Dendritic cell treated with granulocyte-macrophage colony-stimulating factor and Interleukin-4, amounts not matched to agents 40 ng/mL and 50 ng/mL, for 4 days (primary cell): Measurements from ENCODE around the gene CRHR1.
"Not testable (repeated sequence)": the region's sequence is repeated elsewhere in the genome, so short reads cannot be mapped to it uniquely, and the experiment has no call there.

Source experiments
- H3K27ac Mint-ChIP-seq: one replicate; pipeline ENCODE4 v1.8.0; 2022; ENCODE audit warnings: mild to moderate bottlenecking, mixed read lengths
- H3K27me3 Mint-ChIP-seq: one replicate; pipeline ENCODE4 v1.8.0; 2022; ENCODE audit warnings: mild to moderate bottlenecking, mixed read lengths
- H3K36me3 Mint-ChIP-seq: one replicate; pipeline ENCODE4 v1.8.0; 2022; ENCODE audit warnings: low read depth, mixed read lengths
- H3K4me1 Mint-ChIP-seq: one replicate; pipeline ENCODE4 v1.8.0; 2022; ENCODE audit warnings: low read depth, mixed read lengths
- H3K4me3 Mint-ChIP-seq: one replicate; pipeline ENCODE4 v1.8.0; 2022; ENCODE audit warnings: mild to moderate bottlenecking, moderate library complexity, mixed read lengths
- H3K9me3 Mint-ChIP-seq: one replicate; pipeline ENCODE4 v1.8.0; 2022; ENCODE audit warnings: mixed read lengths
- intact Hi-C: fragments of 100-400 bp; cut with micrococcal nuclease; formaldehyde crosslinking; loops from one replicate; pipeline ENCODE4 v1.15.0; 2022

CRHR1 gene

DNA sequence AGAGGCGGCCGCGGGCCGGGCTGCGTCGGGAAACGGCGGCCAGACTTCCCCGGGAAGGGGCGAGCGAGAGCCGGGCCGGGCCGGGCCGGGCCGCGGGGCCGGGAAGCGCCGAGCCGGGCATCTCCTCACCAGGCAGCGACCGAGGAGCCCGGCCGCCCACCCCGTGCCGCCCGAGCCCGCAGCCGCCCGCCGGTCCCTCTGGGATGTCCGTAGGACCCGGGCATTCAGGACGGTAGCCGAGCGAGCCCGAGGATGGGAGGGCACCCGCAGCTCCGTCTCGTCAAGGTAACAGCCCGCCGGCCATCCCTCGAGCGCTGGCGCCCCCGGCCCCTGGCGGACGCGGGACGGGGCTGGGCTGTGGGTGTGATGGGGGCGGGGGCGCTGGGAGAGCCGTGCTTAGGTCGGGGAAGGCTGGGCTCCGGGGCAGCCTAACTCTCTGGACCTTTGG is at the start of gene CRHR1:
Gene CRHR1 (plus strand): TSS at position 28 of the 448 bp plus-strand sequence. CDS start 225 bp downstream, at position 253.
- peaks cover 85% of the 10 kb centered on the region for H3K27me3 Mint-ChIP-seq

DNA sequence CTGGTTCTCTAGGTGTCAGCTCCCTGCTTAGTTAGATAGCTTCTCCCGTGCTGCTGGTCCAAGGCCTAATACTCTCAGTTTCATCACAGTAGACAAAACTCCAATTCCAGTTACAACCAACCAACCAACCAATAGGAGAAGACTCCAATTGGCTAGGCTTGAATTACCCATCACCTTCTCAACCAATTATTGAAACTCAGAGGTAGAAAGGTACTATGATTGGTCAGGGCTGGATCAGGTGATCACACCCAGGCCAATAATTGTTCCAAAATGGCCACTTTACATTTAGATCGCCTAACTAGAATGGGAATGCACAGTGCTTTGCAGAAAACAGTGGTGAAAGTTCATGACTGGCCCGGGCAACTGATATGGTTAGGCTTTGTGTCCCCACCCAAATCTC is 49.5 kb upstream of the CRHR1 start:
- intact Hi-C loops = no loop called here
- Mint-ChIP-seq H3K36me3 (no peaks in the 10 kb centered on the region), H3K27ac (no peak overlapping the region), H3K4me3 (no peak overlapping the region), H3K4me1 (no peaks in the 10 kb centered on the region), H3K27me3 (peaks cover 17% of the 10 kb centered on the region), H3K9me3 (peaks cover 33% of the 10 kb centered on the region)

More for the DNA sequence above, at the start of gene CRHR1:
- peaks cover 9% of the 10 kb centered on the region for H3K4me1 Mint-ChIP-seq
- intact Hi-C loops = no loop called here
- H3K4me3 Mint-ChIP-seq = peak within 1 kb of the TSS; percentile 70
- H3K9me3 Mint-ChIP-seq = no peaks in the 10 kb centered on the region
- no peaks in the 10 kb centered on the region for H3K36me3 Mint-ChIP-seq
- no peak within 1 kb of the TSS for H3K27ac Mint-ChIP-seq

- Mint-ChIP-seq H3K4me3 (no peak overlapping the region), H3K27me3 (peaks cover 18% of the 10 kb centered on the region), H3K36me3 (no peaks in the 10 kb centered on the region), H3K9me3 (peaks cover 32% of the 10 kb centered on the region), H3K27ac (no peak overlapping the region), H3K4me1 (no peaks in the 10 kb centered on the region)
- intact Hi-C loops = no loop called here
These were observed 48.6 kb upstream of the CRHR1 start for GRCh38 chr17:45735488-45735887.

DNA sequence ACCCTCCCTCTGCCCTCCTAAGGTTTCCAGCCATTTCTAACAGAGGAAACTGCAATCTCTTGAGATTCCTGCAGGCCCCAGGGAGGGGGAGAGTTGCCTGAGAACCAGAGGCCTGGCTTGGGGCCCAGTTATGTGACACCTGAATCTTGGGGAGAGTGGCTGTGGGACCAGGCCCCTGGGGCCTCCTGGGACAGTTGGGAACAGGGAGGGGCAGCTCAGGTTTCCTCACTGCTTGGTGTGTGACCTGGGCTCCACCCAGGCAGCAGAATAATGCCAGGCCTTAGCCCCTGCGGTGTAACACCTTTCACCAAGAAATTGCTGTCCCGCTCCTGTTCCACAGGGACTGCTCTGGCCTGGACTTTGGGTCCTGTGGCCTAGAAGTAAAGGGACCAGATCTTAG is 44.3 kb upstream of the CRHR1 start:
- intact Hi-C loops = no loop called here
- Mint-ChIP-seq H3K4me3 (no peak overlapping the region), H3K9me3 (peaks cover 19% of the 10 kb centered on the region), H3K4me1 (no peaks in the 10 kb centered on the region), H3K27me3 (peaks cover 26% of the 10 kb centered on the region), H3K27ac (no peak overlapping the region), H3K36me3 (no peaks in the 10 kb centered on the region)

DNA sequence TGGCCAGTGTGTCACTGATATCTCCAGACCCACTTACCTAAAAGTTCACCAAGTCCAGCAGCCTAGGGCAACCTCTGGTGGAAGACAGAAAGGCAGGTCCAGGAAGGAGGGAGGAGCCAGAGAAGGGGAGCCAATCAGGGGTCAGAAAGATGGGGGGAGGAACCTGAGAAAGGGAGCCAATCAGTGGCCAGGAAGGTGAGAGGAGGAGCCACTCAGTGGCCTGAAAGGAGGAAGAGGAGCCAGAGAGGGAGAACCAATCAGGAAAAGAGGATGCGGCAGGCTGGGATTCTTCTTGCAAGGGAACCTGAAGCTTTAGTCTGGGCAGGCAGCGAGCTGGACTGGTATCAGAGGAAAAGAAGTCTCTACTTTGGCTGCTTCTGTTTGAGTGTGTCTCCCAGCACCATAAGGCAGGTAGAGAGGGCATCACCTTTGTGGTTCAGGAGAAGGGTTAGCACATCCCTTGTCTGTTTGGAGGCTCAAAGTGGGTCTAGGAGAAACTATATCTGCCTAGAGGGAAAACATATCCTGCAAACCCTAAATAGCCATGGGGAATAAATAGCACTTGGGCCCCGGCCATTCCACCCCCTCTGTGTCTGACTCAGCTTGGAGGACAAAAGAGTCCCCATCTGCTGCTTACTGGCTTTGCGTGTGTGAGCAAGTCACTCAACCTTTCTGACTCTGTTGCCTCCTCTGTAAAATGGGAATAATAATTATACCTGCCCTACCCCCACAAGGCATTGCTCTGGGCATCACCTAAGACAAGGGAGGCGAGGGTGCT is 43.4 kb upstream of the CRHR1 start:
- no peak overlapping the region for H3K4me3 Mint-ChIP-seq
- peaks cover 9% of the 10 kb centered on the region for H3K9me3 Mint-ChIP-seq
- no peaks in the 10 kb centered on the region for H3K36me3 Mint-ChIP-seq
- peaks cover 22% of the 10 kb centered on the region for H3K27me3 Mint-ChIP-seq
- H3K4me1 Mint-ChIP-seq = no peaks in the 10 kb centered on the region
- intact Hi-C loops = no loop called here
- no peak overlapping the region for H3K27ac Mint-ChIP-seq

DNA sequence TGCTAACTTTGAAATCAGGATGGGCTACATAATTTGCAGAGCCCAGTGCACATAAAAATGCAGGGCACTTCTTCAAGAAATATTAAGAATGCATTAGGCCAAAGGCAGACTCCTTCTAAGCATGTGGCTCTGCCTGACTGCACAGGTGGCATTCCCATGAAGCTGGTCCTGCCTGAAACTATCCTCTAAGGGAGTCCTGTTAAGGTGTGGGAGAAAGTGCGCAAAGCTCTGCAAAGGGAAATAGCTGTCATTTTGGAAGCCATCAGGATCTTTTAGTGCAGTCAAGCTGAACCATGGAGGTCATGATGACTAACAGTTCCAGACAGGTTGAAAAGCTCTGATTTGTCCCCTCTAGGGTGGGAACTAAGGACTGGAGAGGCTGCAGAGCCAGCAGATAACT is 41.9 kb upstream of the CRHR1 start:
- intact Hi-C loops = no loop called here
- H3K27me3 Mint-ChIP-seq = peaks cover 21% of the 10 kb centered on the region
- H3K9me3 Mint-ChIP-seq = peaks cover 9% of the 10 kb centered on the region
- H3K36me3 Mint-ChIP-seq = no peaks in the 10 kb centered on the region
- no peaks in the 10 kb centered on the region for H3K4me1 Mint-ChIP-seq
- no peak overlapping the region for H3K4me3 Mint-ChIP-seq
- H3K27ac Mint-ChIP-seq = no peak overlapping the region

GRCh38 chr17:45743626-45744326 is 40.3 kb upstream of the CRHR1 start:
- no peak overlapping the region for H3K4me3 Mint-ChIP-seq
- no peak overlapping the region for H3K27ac Mint-ChIP-seq
- H3K4me1 Mint-ChIP-seq = no peaks in the 10 kb centered on the region
- intact Hi-C loops = no loop called here
- H3K27me3 Mint-ChIP-seq = peaks cover 16% of the 10 kb centered on the region
- H3K9me3 Mint-ChIP-seq = peaks cover 9% of the 10 kb centered on the region
- no peaks in the 10 kb centered on the region for H3K36me3 Mint-ChIP-seq

GRCh38 chr17:45744826-45745225 is 39.3 kb upstream of the CRHR1 start:
- H3K9me3 Mint-ChIP-seq, intact Hi-C loops: not testable (repeated sequence)

GRCh38 chr17:45745601-45746494 is 38.3 kb upstream of the CRHR1 start:
- intact Hi-C loops = no loop called here
- H3K9me3 Mint-ChIP-seq = peaks cover under 1% of the 10 kb centered on the region
- no peak overlapping the region for H3K4me3 Mint-ChIP-seq
- peaks cover 16% of the 10 kb centered on the region for H3K27me3 Mint-ChIP-seq
- H3K36me3 Mint-ChIP-seq = no peaks in the 10 kb centered on the region
- no peak overlapping the region for H3K27ac Mint-ChIP-seq
- no peaks in the 10 kb centered on the region for H3K4me1 Mint-ChIP-seq

More at GRCh38 chr17:45744826-45745225, 39.3 kb upstream of the CRHR1 start:
- H3K27ac Mint-ChIP-seq, H3K4me1 Mint-ChIP-seq, H3K36me3 Mint-ChIP-seq, H3K4me3 Mint-ChIP-seq: not testable (repeated sequence)
- peaks cover 19% of the 10 kb centered on the region for H3K27me3 Mint-ChIP-seq

- Mint-ChIP-seq H3K27ac (no peak overlapping the region), H3K4me1 (no peaks in the 10 kb centered on the region), H3K4me3 (no peak overlapping the region), H3K9me3 (no peaks in the 10 kb centered on the region), H3K36me3 (no peaks in the 10 kb centered on the region), H3K27me3 (peaks cover 14% of the 10 kb centered on the region)
- intact Hi-C loops = no loop called here
These were observed 36.2 kb upstream of the CRHR1 start for GRCh38 chr17:45747911-45748310.

- no peaks in the 10 kb centered on the region for H3K36me3 Mint-ChIP-seq
- H3K27me3 Mint-ChIP-seq = peaks cover 13% of the 10 kb centered on the region
- H3K4me1 Mint-ChIP-seq = no peaks in the 10 kb centered on the region
- H3K4me3 Mint-ChIP-seq = no peak overlapping the region
- intact Hi-C loops = no loop called here
- no peak overlapping the region for H3K27ac Mint-ChIP-seq
- H3K9me3 Mint-ChIP-seq = no peaks in the 10 kb centered on the region
These were observed 35.3 kb upstream of the CRHR1 start for GRCh38 chr17:45748731-45749310.

DNA sequence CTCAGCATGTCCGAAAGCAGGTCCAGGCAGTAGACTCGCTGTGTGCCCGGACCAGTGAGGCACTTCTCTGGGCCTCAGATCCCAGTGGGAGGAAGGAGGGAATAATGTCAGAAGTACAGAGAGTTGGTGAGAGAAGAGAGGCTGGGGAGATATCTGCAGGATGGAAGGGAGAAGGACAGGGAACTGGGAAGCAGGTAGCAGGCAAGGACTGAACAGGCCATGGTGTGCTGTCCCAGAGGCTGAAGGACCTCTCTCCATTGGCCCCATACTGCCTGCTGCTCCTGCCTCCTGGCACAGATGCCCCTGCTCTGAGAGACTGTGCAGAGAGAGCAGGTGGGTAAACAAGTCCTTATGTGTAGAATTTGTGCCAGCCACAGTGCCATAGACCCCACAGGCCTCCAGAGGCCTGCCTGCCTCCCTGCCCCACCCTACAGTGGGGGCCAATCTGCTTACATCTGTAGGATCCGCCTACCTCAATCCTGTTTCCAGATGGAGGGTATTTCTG is 34.2 kb upstream of the CRHR1 start:
- Mint-ChIP-seq H3K4me1 (no peaks in the 10 kb centered on the region), H3K9me3 (no peaks in the 10 kb centered on the region), H3K27me3 (peaks cover 10% of the 10 kb centered on the region), H3K27ac (no peak overlapping the region), H3K4me3 (no peak overlapping the region), H3K36me3 (no peaks in the 10 kb centered on the region)
- intact Hi-C loops = no loop called here

GRCh38 chr17:45750779-45751440 is 33.2 kb upstream of the CRHR1 start:
- no peak overlapping the region for H3K4me3 Mint-ChIP-seq
- H3K27ac Mint-ChIP-seq = no peak overlapping the region
- no peaks in the 10 kb centered on the region for H3K9me3 Mint-ChIP-seq
- peaks cover 14% of the 10 kb centered on the region for H3K27me3 Mint-ChIP-seq
- intact Hi-C loops = no loop called here
- H3K36me3 Mint-ChIP-seq = no peaks in the 10 kb centered on the region
- no peaks in the 10 kb centered on the region for H3K4me1 Mint-ChIP-seq
